PC-9 (cell line): Measurements from ENCODE around the gene TMEM132C. TPM values are rescaled to one million over a fixed set of nuclear protein-coding genes. Genes with fewer than 3 reads are reported as not detected.

Source experiments
- BruUV-seq: library from RNA; stranded (reverse); fragments of 400-500 nt; replicated peaks from 2 replicates; lab custom pipeline; 2021; lab: Mats Ljungman, UMichigan
- CTCF ChIA-PET: fragments of 300-600 bp; sonication (Branson Sonifier 250); formaldehyde crosslinking; loops from one replicate; lab custom pipeline; 2022; ENCODE audit warnings: antibody characterized with exemption; lab: Charles Lee
- POLR2A ChIA-PET: fragments of 300-600 bp; sonication (Branson Sonifier 250); formaldehyde crosslinking; loops from one replicate; lab custom pipeline; 2022; ENCODE audit warnings: antibody characterized with exemption; ENCODE audit not compliant: unreplicated experiment; lab: Charles Lee
- DNase-seq, 2 experiments: peaks; one replicate each; pipeline versions ENCODE4 v3.0.0 to v3.0.0-alpha.2; 2015 to 2022; ENCODE audit warnings: mixed read lengths in 1 of 2
- H2AFZ ChIP-seq: fragments of 200-600 bp; sonication (generic); 2 replicates; pipeline ENCODE4 v1.8.1; 2017; ENCODE audit warnings: antibody characterized with exemption
- H3F3A ChIP-seq: fragments of 200-600 bp; sonication (generic); 2 replicates; pipeline ENCODE4 v1.8.1; 2017; ENCODE audit warnings: antibody characterized with exemption, mild to moderate bottlenecking, low read depth; ENCODE audit not compliant: insufficient read depth
- H3K27ac ChIP-seq: fragments of 200-600 bp; sonication (generic); 2 replicates; pipeline ENCODE4 v1.6.1; 2016; ENCODE audit warnings: mixed run types
- H3K27me3 ChIP-seq: fragments of 200-600 bp; sonication (generic); 2 replicates; pipeline ENCODE4 v1.6.1; 2016; ENCODE audit warnings: low read depth, mixed run types; ENCODE audit not compliant: insufficient read depth
- H3K36me3 ChIP-seq: fragments of 200-600 bp; sonication (generic); 2 replicates; pipeline ENCODE4 v1.6.1; 2016; ENCODE audit warnings: low read depth, mixed run types
- H3K4me1 ChIP-seq: fragments of 200-600 bp; sonication (generic); replicated peaks from 2 replicates; pipeline ENCODE4 v1.6.1; 2016; ENCODE audit warnings: mixed run types; ENCODE audit not compliant: insufficient read depth
- H3K4me2 ChIP-seq: fragments of 200-600 bp; sonication (generic); 2 replicates; pipeline ENCODE4 v1.6.1; 2017; ENCODE audit warnings: mixed run types
- H3K4me3 ChIP-seq: fragments of 200-600 bp; sonication (generic); 2 replicates; pipeline ENCODE4 v1.6.1; 2016; ENCODE audit warnings: mixed run types
- H3K79me2 ChIP-seq: fragments of 200-600 bp; sonication (generic); 2 replicates; pipeline ENCODE4 v1.6.1; 2017; ENCODE audit warnings: low read depth, mixed run types
- H3K9me2 ChIP-seq: fragments of 200-600 bp; sonication (generic); 2 replicates; pipeline ENCODE4 v1.8.1; 2017; ENCODE audit warnings: mild to moderate bottlenecking; ENCODE audit not compliant: insufficient read depth
- H3K9me3 ChIP-seq: fragments of 200-600 bp; sonication (generic); 2 replicates; pipeline ENCODE4 v1.8.1; 2016; ENCODE audit warnings: low read depth; ENCODE audit not compliant: insufficient read depth
- H4K20me1 ChIP-seq: fragments of 200-600 bp; sonication (generic); 2 replicates; pipeline ENCODE4 v1.8.1; 2017; ENCODE audit not compliant: insufficient read depth
- CTCF ChIP-seq: fragments of 200-600 bp; sonication (generic); conservative IDR thresholded peaks from 2 replicates; pipeline ENCODE4 v1.6.1; 2017; ENCODE audit warnings: mixed run types, antibody characterized with exemption, mild to moderate bottlenecking, moderate library complexity
- EZH2 ChIP-seq: fragments of 200-600 bp; sonication (generic); IDR thresholded peaks from 2 replicates; pipeline ENCODE4 v1.8.0; 2017; ENCODE audit warnings: antibody characterized with exemption, low read depth
- intact Hi-C: fragments of 100-400 bp; cut with micrococcal nuclease; formaldehyde crosslinking; loops from one replicate; pipeline ENCODE4 v1.10.0; 2022; ENCODE audit not compliant: unreplicated experiment
- total RNA-seq: library from RNA; stranded (reverse); gene quantifications from 2 replicates; pipeline ENCODE4 v1.2.3, GENCODE V29; 2021

Gene TMEM132C
- total RNA-seq, 1 experiment from 2014 or later, result not detected

GRCh38 chr12:128685903-128686475 lies 419.0 kb downstream of the TMEM132C start:
- no peak for DNase-seq
- Histone ChIP-seq H3F3A (no peaks in the 10 kb centered on the region), H3K4me1 (no peaks in the 10 kb centered on the region), H3K27ac (no peak overlapping the region), H3K36me3 (no peaks in the 10 kb centered on the region), H3K9me2 (no peaks in the 10 kb centered on the region), H3K79me2 (no peaks in the 10 kb centered on the region), H3K4me3 (no peak overlapping the region), H2AFZ (no peak overlapping the region), H3K9me3 (no peaks in the 10 kb centered on the region), H3K27me3 (peaks cover 62% of the 10 kb centered on the region), H3K4me2 (no peak overlapping the region), H4K20me1 (no peaks in the 10 kb centered on the region)
- BruUV-seq, result no TSS peak
- no peak for TF ChIP-seq CTCF
- intact Hi-C loops, result no loop called here
- ChIA-PET POLR2A (no interaction called here), CTCF (no interaction called here)

DNA sequence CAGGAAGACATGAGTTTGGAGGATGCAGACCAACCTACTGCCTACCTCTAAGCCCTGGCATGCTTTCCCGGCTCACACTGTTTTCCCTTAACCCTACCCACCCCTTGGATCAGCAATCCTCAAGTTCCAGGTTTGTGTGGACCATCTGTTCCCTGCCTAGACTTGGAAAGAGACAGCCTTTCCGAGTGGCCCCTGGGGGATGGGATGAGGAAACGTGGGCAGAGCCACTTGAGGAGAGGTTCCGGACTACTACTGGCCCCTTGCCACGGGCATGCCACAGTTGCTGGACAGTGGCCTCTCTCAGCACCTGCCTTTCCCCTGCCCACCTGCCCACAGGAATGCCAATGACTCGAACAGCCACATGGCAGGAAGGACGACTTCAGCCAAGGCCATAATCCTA lies 420.9 kb downstream of the TMEM132C start:
- H3K4me3 ChIP-seq, result no peak overlapping the region
- no peaks in the 10 kb centered on the region for H3F3A ChIP-seq
- H3K4me2 ChIP-seq, result no peak overlapping the region
- no peaks in the 10 kb centered on the region for H3K79me2 ChIP-seq
- TF ChIP-seq EZH2 (no peak), CTCF (no peak)
- DNase-seq, result no peak
- H3K9me3 ChIP-seq, result no peaks in the 10 kb centered on the region
- no peak overlapping the region for H3K27ac ChIP-seq
- intact Hi-C loops, result no loop called here
- peaks cover 50% of the 10 kb centered on the region for H3K27me3 ChIP-seq
- no TSS peak for BruUV-seq
- no peaks in the 10 kb centered on the region for H3K4me1 ChIP-seq
- POLR2A ChIA-PET, result no interaction called here
- no peak overlapping the region for H2AFZ ChIP-seq
- no peaks in the 10 kb centered on the region for H3K9me2 ChIP-seq
- CTCF ChIA-PET, result no interaction called here
- H3K36me3 ChIP-seq, result no peaks in the 10 kb centered on the region
- no peaks in the 10 kb centered on the region for H4K20me1 ChIP-seq

DNA sequence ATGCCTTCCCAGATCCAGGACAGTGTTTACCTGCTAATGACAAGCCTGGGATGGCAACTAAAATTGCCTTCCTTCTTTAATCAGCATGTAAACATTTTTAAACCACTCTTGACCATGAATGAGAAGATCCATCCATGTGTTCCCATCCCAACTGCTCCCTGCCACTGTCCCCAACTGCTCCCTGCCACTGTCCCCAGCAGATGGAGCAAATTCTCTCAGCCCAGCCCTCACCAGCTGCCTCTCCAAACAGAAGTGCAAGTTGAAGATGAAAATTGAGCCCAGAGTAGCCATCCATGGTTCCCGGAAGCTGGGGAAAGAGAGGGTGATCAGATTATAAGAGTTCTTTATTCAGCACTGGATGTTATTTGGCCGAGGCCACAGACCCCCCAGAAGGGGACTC lies 423.7 kb downstream of the TMEM132C start:
- Histone ChIP-seq H2AFZ (no peak overlapping the region), H3K4me3 (no peak overlapping the region), H3F3A (no peaks in the 10 kb centered on the region), H3K79me2 (no peaks in the 10 kb centered on the region), H3K9me2 (no peaks in the 10 kb centered on the region), H3K36me3 (no peaks in the 10 kb centered on the region), H3K27ac (no peak overlapping the region), H3K9me3 (no peaks in the 10 kb centered on the region), H4K20me1 (no peaks in the 10 kb centered on the region), H3K4me2 (no peak overlapping the region), H3K4me1 (no peaks in the 10 kb centered on the region), H3K27me3 (peaks cover 26% of the 10 kb centered on the region)
- ChIA-PET POLR2A (no interaction called here), CTCF (no interaction called here)
- BruUV-seq, result no TSS peak
- intact Hi-C loops, result no loop called here
- no peak for DNase-seq
- TF ChIP-seq EZH2, result no peak
- TF ChIP-seq CTCF, result no peak
